ENCODE data around the gene MRPL9.

MRPL9 gene

DNA sequence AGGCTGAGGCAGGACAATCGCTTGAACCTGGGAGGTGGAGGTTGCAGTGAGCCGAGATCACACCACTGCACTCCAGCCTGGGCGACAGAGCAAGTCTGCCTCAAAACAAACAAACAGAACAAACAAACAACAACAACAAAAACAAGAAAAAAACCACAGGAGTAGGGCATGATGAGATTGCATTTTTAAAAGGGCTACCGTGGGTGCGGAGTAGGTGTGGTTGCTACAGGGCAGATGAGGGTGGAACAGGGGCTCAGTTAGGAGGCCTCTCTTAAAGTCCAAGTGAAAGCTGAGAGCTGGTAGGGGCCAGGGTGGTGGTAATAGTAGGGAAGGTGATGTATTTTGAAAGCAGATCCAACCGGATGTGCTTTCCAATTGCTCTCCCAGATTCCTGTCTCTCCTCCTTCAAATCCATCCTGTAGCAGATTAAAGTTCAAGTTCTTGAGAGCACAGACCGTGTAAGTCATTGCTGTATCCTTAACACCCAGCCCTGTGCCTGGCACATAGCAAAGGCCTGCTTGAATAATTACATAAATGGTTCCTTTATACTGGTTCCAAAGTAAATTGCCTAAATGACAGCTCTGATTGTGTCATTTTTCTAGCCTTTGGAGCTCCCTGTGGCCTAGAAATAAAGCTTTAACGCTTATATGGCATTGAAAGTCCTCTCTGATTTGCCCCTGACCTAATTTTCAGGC is 46.1 kb upstream of the MRPL9 start:
- H3K27ac ChIP-seq (ENCODE audit: low read length): no peak overlapping the region
- no peak for TF ChIP-seq EZH2phosphoT487 (IDR thresholded peaks at IDR 0.05; ENCODE audit: low read depth)
- TF ChIP-seq, protein P1, sequence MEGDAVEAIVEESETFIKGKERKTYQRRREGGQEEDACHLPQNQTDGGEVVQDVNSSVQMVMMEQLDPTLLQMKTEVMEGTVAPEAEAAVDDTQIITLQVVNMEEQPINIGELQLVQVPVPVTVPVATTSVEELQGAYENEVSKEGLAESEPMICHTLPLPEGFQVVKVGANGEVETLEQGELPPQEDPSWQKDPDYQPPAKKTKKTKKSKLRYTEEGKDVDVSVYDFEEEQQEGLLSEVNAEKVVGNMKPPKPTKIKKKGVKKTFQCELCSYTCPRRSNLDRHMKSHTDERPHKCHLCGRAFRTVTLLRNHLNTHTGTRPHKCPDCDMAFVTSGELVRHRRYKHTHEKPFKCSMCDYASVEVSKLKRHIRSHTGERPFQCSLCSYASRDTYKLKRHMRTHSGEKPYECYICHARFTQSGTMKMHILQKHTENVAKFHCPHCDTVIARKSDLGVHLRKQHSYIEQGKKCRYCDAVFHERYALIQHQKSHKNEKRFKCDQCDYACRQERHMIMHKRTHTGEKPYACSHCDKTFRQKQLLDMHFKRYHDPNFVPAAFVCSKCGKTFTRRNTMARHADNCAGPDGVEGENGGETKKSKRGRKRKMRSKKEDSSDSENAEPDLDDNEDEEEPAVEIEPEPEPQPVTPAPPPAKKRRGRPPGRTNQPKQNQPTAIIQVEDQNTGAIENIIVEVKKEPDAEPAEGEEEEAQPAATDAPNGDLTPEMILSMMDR (IDR thresholded peaks at IDR 0.05; ENCODE audit: low read depth, low read length): no peak
- no peak overlapping the region for H3K4me3 ChIP-seq (ENCODE audit: low read length)
- H3K9ac ChIP-seq (ENCODE audit: low read length): no peak overlapping the region
- no peaks in the 10 kb centered on the region for H3K9me3 ChIP-seq (ENCODE audit: insufficient read depth, low read length)
- H4K20me1 ChIP-seq (ENCODE audit: insufficient read depth, low read length): no peaks in the 10 kb centered on the region
- no peaks in the 10 kb centered on the region for H3K36me3 ChIP-seq (replicated peaks; ENCODE audit: low read depth, low read length)
- H3K79me2 ChIP-seq (ENCODE audit: low read length): no peaks in the 10 kb centered on the region
- H3K4me2 ChIP-seq (ENCODE audit: low read length): no peak overlapping the region
- peaks cover 3% of the 10 kb centered on the region; the same call in 1 of the 2 replicates for H3K4me1 ChIP-seq (ENCODE audit: low read length)
- H2AFZ ChIP-seq (ENCODE audit: low read depth, low read length): no peak overlapping the region
- peaks cover 16% of the 10 kb centered on the region for H3K27me3 ChIP-seq (ENCODE audit: low read depth, low read length)

DNA sequence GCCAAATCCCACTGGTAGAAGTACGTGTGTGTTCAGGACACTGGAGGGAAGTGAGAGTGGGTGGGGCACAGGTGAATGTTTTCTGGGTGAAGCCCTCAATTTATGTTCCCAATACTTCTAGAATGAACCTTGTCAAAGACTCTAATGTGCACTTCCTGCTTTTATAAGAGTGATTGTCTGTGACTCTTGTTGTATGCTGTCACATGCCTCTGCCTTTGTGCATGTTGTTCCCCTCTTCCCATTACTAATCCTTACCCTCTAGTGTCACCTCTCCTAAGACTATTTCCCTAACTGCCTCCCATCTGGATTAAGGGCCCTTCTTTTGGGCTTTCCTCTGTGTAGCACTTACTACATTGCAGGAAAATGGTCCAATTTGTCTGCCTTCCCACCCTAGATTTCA is 44.5 kb upstream of the MRPL9 start:
- H3K9me3 ChIP-seq (ENCODE audit: insufficient read depth, low read length): no peaks in the 10 kb centered on the region
- peaks cover 30% of the 10 kb centered on the region for H3K27me3 ChIP-seq (ENCODE audit: low read depth, low read length)
- no peaks in the 10 kb centered on the region for H3K36me3 ChIP-seq (replicated peaks; ENCODE audit: low read depth, low read length)
- no peak overlapping the region for H3K4me3 ChIP-seq (ENCODE audit: low read length)
- H3K27ac ChIP-seq (ENCODE audit: low read length): no peak overlapping the region
- no peak overlapping the region for H3K9ac ChIP-seq (ENCODE audit: low read length)
- no peaks in the 10 kb centered on the region for H3K79me2 ChIP-seq (ENCODE audit: low read length)
- 0 out of 2 replicates have a peak overlapping the region, but pooled peaks have one; percentile 27 for H2AFZ ChIP-seq (ENCODE audit: low read depth, low read length)
- no peaks in the 10 kb centered on the region for H4K20me1 ChIP-seq (ENCODE audit: insufficient read depth, low read length)
- TF ChIP-seq EZH2phosphoT487 (IDR thresholded peaks at IDR 0.05; ENCODE audit: low read depth): no peak
- TF ChIP-seq, protein P1 (IDR thresholded peaks at IDR 0.05; ENCODE audit: low read depth, low read length): no peak
- no peak overlapping the region for H3K4me2 ChIP-seq (ENCODE audit: low read length)
- peaks cover 5% of the 10 kb centered on the region; the same call in 1 of the 2 replicates for H3K4me1 ChIP-seq (ENCODE audit: low read length)

- TF ChIP-seq, protein P1 (IDR thresholded peaks at IDR 0.05; ENCODE audit: low read depth, low read length): no peak
- no peak for TF ChIP-seq EZH2phosphoT487 (IDR thresholded peaks at IDR 0.05; ENCODE audit: low read depth)
- no peaks in the 10 kb centered on the region for H3K36me3 ChIP-seq (replicated peaks; ENCODE audit: low read depth, low read length)
- H2AFZ ChIP-seq (ENCODE audit: low read depth, low read length): no peak overlapping the region
- H3K79me2 ChIP-seq (ENCODE audit: low read length): no peaks in the 10 kb centered on the region
- no peaks in the 10 kb centered on the region for H4K20me1 ChIP-seq (ENCODE audit: insufficient read depth, low read length)
- no peak overlapping the region for H3K4me2 ChIP-seq (ENCODE audit: low read length)
- H3K4me1 ChIP-seq (ENCODE audit: low read length): peaks cover 5% of the 10 kb centered on the region; the same call in 1 of the 2 replicates
- H3K9me3 ChIP-seq (ENCODE audit: insufficient read depth, low read length): no peaks in the 10 kb centered on the region
- no peak overlapping the region for H3K9ac ChIP-seq (ENCODE audit: low read length)
- H3K27ac ChIP-seq (ENCODE audit: low read length): no peak overlapping the region
- no peak overlapping the region for H3K4me3 ChIP-seq (ENCODE audit: low read length)
- H3K27me3 ChIP-seq (ENCODE audit: low read depth, low read length): peaks cover 32% of the 10 kb centered on the region
Observed at GRCh38 chr1:151807131-151807530, 43.8 kb upstream of the MRPL9 start.

DNA sequence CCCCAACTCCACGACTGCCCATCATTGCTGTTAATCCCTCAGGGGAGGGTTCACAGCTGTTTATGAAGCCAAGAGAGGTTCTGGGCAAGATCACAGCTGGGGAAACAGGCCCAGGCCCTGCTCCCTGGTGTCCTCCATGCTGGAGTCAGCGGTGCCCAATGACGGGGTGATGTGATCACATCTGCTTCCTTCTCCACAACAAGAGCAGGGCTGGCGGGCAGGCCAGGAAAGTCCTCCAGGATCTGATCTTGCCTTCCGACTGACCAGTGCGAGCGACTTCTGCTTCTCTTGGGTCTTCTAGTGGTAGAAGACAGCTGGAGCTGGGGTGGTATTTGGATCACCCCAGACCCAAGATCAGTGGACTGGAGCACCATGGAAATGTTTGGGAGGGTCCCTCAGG is 42.9 kb upstream of the MRPL9 start:
- Histone ChIP-seq H3K4me1 (ENCODE audit: low read length) (peaks cover 5% of the 10 kb centered on the region; the same call in 1 of the 2 replicates), H3K27me3 (ENCODE audit: low read depth, low read length) (peaks cover 34% of the 10 kb centered on the region), H4K20me1 (ENCODE audit: insufficient read depth, low read length) (no peaks in the 10 kb centered on the region), H3K4me3 (ENCODE audit: low read length) (no peak overlapping the region), H3K9me3 (ENCODE audit: insufficient read depth, low read length) (no peaks in the 10 kb centered on the region), H3K9ac (ENCODE audit: low read length) (no peak overlapping the region), H3K79me2 (ENCODE audit: low read length) (no peaks in the 10 kb centered on the region), H3K36me3 (replicated peaks; ENCODE audit: low read depth, low read length) (no peaks in the 10 kb centered on the region), H3K27ac (ENCODE audit: low read length) (no peak overlapping the region), H2AFZ (ENCODE audit: low read depth, low read length) (no peak overlapping the region), H3K4me2 (ENCODE audit: low read length) (no peak overlapping the region)
- TF ChIP-seq, protein P1 (IDR thresholded peaks at IDR 0.05; ENCODE audit: low read depth, low read length): no peak
- no peak for TF ChIP-seq EZH2phosphoT487 (IDR thresholded peaks at IDR 0.05; ENCODE audit: low read depth)
